NCI-H2029 (cell line): ENCODE data around the gene DGKB.

Experiments
- DNase-seq: peaks from one replicate; lab custom pipeline; 2025; lab: John Stamatoyannopoulos, UW

DGKB gene

GRCh38 chr7:14123923-14124322 is 778.6 kb downstream of the DGKB start:
- no peak for DNase-seq

DNA sequence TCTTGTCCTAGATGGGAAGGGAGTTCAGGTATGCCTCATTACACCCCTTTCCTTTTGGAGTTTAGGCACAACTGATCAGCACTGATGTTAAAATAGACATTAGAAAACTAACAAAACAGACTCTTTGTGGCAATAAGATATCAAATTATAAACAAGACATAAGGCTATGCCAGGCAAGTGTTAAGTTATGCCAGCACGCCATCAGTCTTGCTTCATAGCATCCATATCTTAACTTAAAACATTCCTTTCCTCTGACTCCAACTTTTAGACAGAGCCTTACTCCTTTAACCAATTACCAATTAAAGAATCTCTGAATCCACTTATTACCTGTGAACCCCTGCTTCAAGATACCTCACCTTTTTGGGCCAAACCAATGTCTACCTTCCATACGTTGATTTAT is 786.9 kb downstream of the DGKB start:
- DNase-seq: no peak

- no peak for DNase-seq
Measured at GRCh38 chr7:14104861-14105260, 797.7 kb downstream of the DGKB start.

- DNase-seq: no peak
Measured at GRCh38 chr7:14096159-14096558, 806.4 kb downstream of the DGKB start.

DNA sequence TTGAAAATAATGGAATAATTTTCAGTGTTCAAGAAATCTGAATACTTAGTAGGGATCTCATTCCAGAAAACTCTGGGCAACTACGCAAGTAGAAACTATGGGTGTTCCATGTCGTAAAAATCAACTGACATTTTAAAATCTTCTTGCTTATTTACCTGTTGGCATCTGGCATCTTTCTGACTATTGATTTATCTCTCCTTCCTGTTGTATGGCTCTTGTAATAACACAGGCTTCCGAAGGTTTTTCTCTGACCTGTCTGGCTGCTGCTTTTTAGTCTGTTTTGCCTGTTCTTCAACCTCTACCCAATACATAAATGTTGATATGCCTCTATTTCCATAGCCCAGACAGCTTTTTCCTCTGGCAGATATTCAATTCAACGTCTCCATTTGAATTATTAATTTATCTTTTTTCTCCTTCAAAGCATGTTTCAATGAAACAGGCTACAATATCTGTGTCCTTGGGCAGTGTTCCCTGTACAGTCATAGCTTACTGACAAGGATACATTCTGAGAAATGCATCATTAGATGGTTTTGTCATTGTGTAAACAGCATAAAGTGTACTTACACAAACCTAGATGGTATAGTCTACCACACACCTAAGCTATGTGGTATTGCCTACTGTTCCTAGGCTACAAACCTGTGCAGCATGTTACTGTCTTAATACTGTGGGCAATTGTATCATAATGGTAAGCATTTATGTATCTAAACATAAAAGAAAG is 807.2 kb downstream of the DGKB start:
- DNase-seq: no peak
